HFFc6 (cell line): Measurements from ENCODE around the gene LCP2. TPM values are rescaled to one million over a fixed set of nuclear protein-coding genes. Genes with fewer than 3 reads are reported as not detected.

Source experiments
- DNase-seq: peaks from one replicate; pipeline ENCODE4 v3.0.0-alpha.2; 2018
- H3K27ac Mint-ChIP-seq: 2 replicates; pipeline ENCODE4 v1.8.0; 2020; ENCODE audit warnings: mild to moderate bottlenecking, mixed read lengths
- H3K27me3 Mint-ChIP-seq: 2 replicates; pipeline ENCODE4 v1.8.0; 2021; ENCODE audit warnings: mild to moderate bottlenecking, moderate library complexity, mixed read lengths; ENCODE audit not compliant: insufficient read depth
- H3K36me3 Mint-ChIP-seq: 2 replicates; pipeline ENCODE4 v1.8.0; 2021; ENCODE audit warnings: low read depth, mixed read lengths
- H3K4me1 Mint-ChIP-seq: 2 replicates; pipeline ENCODE4 v1.8.0; 2020; ENCODE audit warnings: low read depth, mixed read lengths
- H3K4me3 Mint-ChIP-seq: 2 replicates; pipeline ENCODE4 v1.8.0; 2020; ENCODE audit warnings: mild to moderate bottlenecking, moderate library complexity, mixed read lengths
- H3K9me3 Mint-ChIP-seq: 2 replicates; pipeline ENCODE4 v1.8.0; 2020; ENCODE audit warnings: mild to moderate bottlenecking, mixed read lengths
- CTCF ChIP-seq: fragments of 200-600 bp; sonication (generic); IDR thresholded peaks from 2 replicates; pipeline ENCODE4 v1.5.0; 2021; ENCODE audit warnings: antibody characterized with exemption, mild to moderate bottlenecking
- total RNA-seq, 6 experiments: library from RNA; stranded (reverse); fragmentation: NEBNext Ultra II Directional; extraction: Animal tissue kit (Norgen Biotek cat#: 25700); gene quantifications; 2 replicates in 1 of 6; 3 replicates in 5 of 6; pipeline ENCODE4 v1.2.3, GENCODE V29; 2021

The LCP2 gene
- total RNA-seq, 6 experiments from 2014 or later = not detected

GRCh38 chr5:170284231-170284630 is 13.3 kb downstream of the LCP2 start:
- Mint-ChIP-seq H3K36me3 (no peaks in the 10 kb centered on the region), H3K27ac (no peak overlapping the region), H3K27me3 (peaks cover 6% of the 10 kb centered on the region), H3K9me3 (peaks cover 22% of the 10 kb centered on the region), H3K4me3 (no peak overlapping the region), H3K4me1 (no peaks in the 10 kb centered on the region)
- TF ChIP-seq CTCF = no peak
- DNase-seq = no peak

GRCh38 chr5:170283296-170283695 is 14.3 kb downstream of the LCP2 start:
- Mint-ChIP-seq H3K4me3 (no peak overlapping the region), H3K9me3 (peaks cover 22% of the 10 kb centered on the region), H3K27me3 (peaks cover 3% of the 10 kb centered on the region), H3K36me3 (no peaks in the 10 kb centered on the region), H3K4me1 (no peaks in the 10 kb centered on the region), H3K27ac (no peak overlapping the region)
- TF ChIP-seq CTCF = no peak
- DNase-seq = no peak

GRCh38 chr5:170280011-170280493 is 17.5 kb downstream of the LCP2 start:
- TF ChIP-seq CTCF = no peak
- peaks cover 7% of the 10 kb centered on the region for H3K27me3 Mint-ChIP-seq
- peaks cover 13% of the 10 kb centered on the region for H3K9me3 Mint-ChIP-seq
- DNase-seq = no peak
- H3K36me3 Mint-ChIP-seq = no peaks in the 10 kb centered on the region
- H3K4me1 Mint-ChIP-seq = no peaks in the 10 kb centered on the region
- no peak overlapping the region for H3K27ac Mint-ChIP-seq
- H3K4me3 Mint-ChIP-seq = no peak overlapping the region

GRCh38 chr5:170279459-170279817 is 18.1 kb downstream of the LCP2 start:
- no peak overlapping the region for H3K4me3 Mint-ChIP-seq
- peaks cover 7% of the 10 kb centered on the region for H3K27me3 Mint-ChIP-seq
- TF ChIP-seq CTCF = no peak
- H3K9me3 Mint-ChIP-seq = peaks cover 7% of the 10 kb centered on the region
- H3K27ac Mint-ChIP-seq = no peak overlapping the region
- H3K4me1 Mint-ChIP-seq = no peaks in the 10 kb centered on the region
- DNase-seq = no peak
- no peaks in the 10 kb centered on the region for H3K36me3 Mint-ChIP-seq

GRCh38 chr5:170278611-170279458 is 18.7 kb downstream of the LCP2 start:
- Mint-ChIP-seq H3K4me3 (no peak overlapping the region), H3K9me3 (peaks cover 3% of the 10 kb centered on the region), H3K36me3 (no peaks in the 10 kb centered on the region), H3K4me1 (no peaks in the 10 kb centered on the region), H3K27ac (no peak overlapping the region), H3K27me3 (peaks cover 7% of the 10 kb centered on the region)
- no peak for TF ChIP-seq CTCF
- no peak for DNase-seq
